ENCODE data around the gene EIPR1. TPM values are rescaled to one million over a fixed set of nuclear protein-coding genes. Genes with fewer than 3 reads are reported as not detected.

Gene EIPR1
- total and polyA plus RNA-seq, 2 of the 13 experiments (the other 11 are each of a cell fraction or from before 2014, with no cell fraction given): 70.0 to 96.3 TPM

- TF ChIP-seq ZBTB40 (IDR thresholded peaks at IDR 0.05) (peak; percentile 90), ZBTB40 (CRISPR knock-in tag; IDR thresholded peaks at IDR 0.05) (peak; percentile 92), ZFP91 (CRISPR knock-in tag; IDR thresholded peaks at IDR 0.05; ENCODE audit: borderline replicate concordance) (peak; percentile 98), CBX2 (IDR thresholded peaks at IDR 0.05; ENCODE audit: low read depth, low read length) (no peak; the same call in 1 of the 2 replicates), CBX2 (CRISPR knock-in tag; IDR thresholded peaks at IDR 0.05; ENCODE audit: low read depth) (no peak; the same call in 1 of the 2 replicates), ZNF512 (CRISPR knock-in tag; IDR thresholded peaks at IDR 0.05) (peak; percentile 72; the same call in 1 of the 2 replicates), ZNF550 (CRISPR knock-in tag; IDR thresholded peaks at IDR 0.05; ENCODE audit: borderline replicate concordance) (no peak), PCBP2 (optimal IDR thresholded peaks at IDR 0.05; ENCODE audit: low read depth, low read length, poor library complexity, severe bottlenecking) (no peak), CENPX (CRISPR knock-in tag; IDR thresholded peaks at IDR 0.05) (no peak), ZNF260 (CRISPR knock-in tag; IDR thresholded peaks at IDR 0.05; ENCODE audit: borderline replicate concordance, low read depth) (0 out of 2 replicates have a peak, but pooled peaks have one; percentile 91), KDM5A (IDR thresholded peaks at IDR 0.05; ENCODE audit: borderline replicate concordance, low read length) (peak; percentile 85), NFE2L1 (CRISPR knock-in tag; IDR thresholded peaks at IDR 0.05; ENCODE audit: borderline replicate concordance) (0 out of 2 replicates have a peak, but pooled peaks have one; percentile 46), ZNF441 (CRISPR knock-in tag; IDR thresholded peaks at IDR 0.05; ENCODE audit: borderline replicate concordance) (no peak; the same call in 1 of the 2 replicates), ZNF569 (CRISPR knock-in tag; IDR thresholded peaks at IDR 0.05; ENCODE audit: borderline replicate concordance) (peak; percentile 87; the same call in 1 of the 2 replicates), GTF3A (CRISPR knock-in tag; conservative IDR thresholded peaks at IDR 0.05) (peak; percentile 96; the same call in 1 of the 2 replicates)
Observed at GRCh38 chr2:3379647-3380534, 2.3 kb upstream of the EIPR1 start, which contains the start of gene TRAPPC12 (continued).

Data from HepG2 (cell line).